ENCODE measurements around the gene DSCAML1. TPM values are rescaled to one million over a fixed set of nuclear protein-coding genes. Genes with fewer than 3 reads are reported as not detected.

Gene DSCAML1
- total RNA-seq, 1 donor from 2014 or later = 6.1 TPM

GRCh38 chr11:117572129-117572528, 224.9 kb downstream of the DSCAML1 start:
- DNase-seq (ENCODE audit: low spot score in 2 of 2) = no peak
- FAIRE-seq = no peak

- no peak for DNase-seq (ENCODE audit: low spot score in 2 of 2)
- no peak for FAIRE-seq
Measured at GRCh38 chr11:117570701-117571100, 226.3 kb downstream of the DSCAML1 start.

- no peak for FAIRE-seq
- no peak for DNase-seq (ENCODE audit: low spot score in 2 of 2)
Measured at GRCh38 chr11:117569911-117570310, 227.1 kb downstream of the DSCAML1 start.

- FAIRE-seq = no peak
- DNase-seq (ENCODE audit: low spot score in 2 of 2) = no peak
Measured at GRCh38 chr11:117565709-117566108, 231.3 kb downstream of the DSCAML1 start.

GRCh38 chr11:117564321-117564720, 232.7 kb downstream of the DSCAML1 start:
- FAIRE-seq = no peak
- DNase-seq (ENCODE audit: low spot score in 2 of 2) = no peak

GRCh38 chr11:117563556-117563955, 233.5 kb downstream of the DSCAML1 start:
- no peak for FAIRE-seq
- DNase-seq (ENCODE audit: low spot score in 2 of 2) = no peak

GRCh38 chr11:117562136-117562535, 234.9 kb downstream of the DSCAML1 start:
- FAIRE-seq = no peak
- DNase-seq (ENCODE audit: low spot score in 2 of 2) = no peak

- DNase-seq (ENCODE audit: low spot score in 2 of 2) (no peak), FAIRE-seq (no peak)
Measured at GRCh38 chr11:117560780-117561530, 236.1 kb downstream of the DSCAML1 start.

- DNase-seq (ENCODE audit: low spot score in 2 of 2) (no peak), FAIRE-seq (no peak)
Measured at GRCh38 chr11:117559698-117560097, 237.3 kb downstream of the DSCAML1 start.

- no peak for DNase-seq (ENCODE audit: low spot score in 2 of 2)
- FAIRE-seq = no peak
Measured at GRCh38 chr11:117557361-117557760, 239.7 kb downstream of the DSCAML1 start.

GRCh38 chr11:117554601-117555333, 242.2 kb downstream of the DSCAML1 start:
- DNase-seq (ENCODE audit: low spot score in 2 of 2) (no peak), FAIRE-seq (no peak)

- no peak for FAIRE-seq
- DNase-seq (ENCODE audit: low spot score in 2 of 2) = no peak
Measured at GRCh38 chr11:117552626-117553025, 244.4 kb downstream of the DSCAML1 start.

GRCh38 chr11:117551761-117552343, 245.2 kb downstream of the DSCAML1 start:
- FAIRE-seq (no peak), DNase-seq (ENCODE audit: low spot score in 2 of 2) (no peak)

GRCh38 chr11:117550466-117550865, 246.6 kb downstream of the DSCAML1 start:
- DNase-seq (ENCODE audit: low spot score in 2 of 2) = no peak
- no peak for FAIRE-seq

GRCh38 chr11:117549417-117549816, 247.6 kb downstream of the DSCAML1 start:
- DNase-seq (ENCODE audit: low spot score in 2 of 2) = no peak
- FAIRE-seq = no peak

- FAIRE-seq (no peak), DNase-seq (ENCODE audit: low spot score in 2 of 2) (no peak)
Measured at GRCh38 chr11:117548876-117549275, 248.1 kb downstream of the DSCAML1 start.

- no peak for FAIRE-seq
- DNase-seq (ENCODE audit: low spot score in 2 of 2) = no peak
Measured at GRCh38 chr11:117547946-117548345, 249.1 kb downstream of the DSCAML1 start.

- DNase-seq (ENCODE audit: low spot score in 2 of 2) = no peak
- no peak for FAIRE-seq
Measured at GRCh38 chr11:117547195-117547850, 249.7 kb downstream of the DSCAML1 start.

GRCh38 chr11:117546431-117547194, 250.4 kb downstream of the DSCAML1 start:
- no peak for FAIRE-seq

GRCh38 chr11:117545706-117546105, 251.3 kb downstream of the DSCAML1 start:
- FAIRE-seq = no peak

More at GRCh38 chr11:117546431-117547194, 250.4 kb downstream of the DSCAML1 start:
- DNase-seq (ENCODE audit: low spot score in 2 of 2) = no peak

More at GRCh38 chr11:117545706-117546105, 251.3 kb downstream of the DSCAML1 start:
- DNase-seq (ENCODE audit: low spot score in 2 of 2) = no peak
